ENCODE results near the gene CDH13.

Gene CDH13

DNA sequence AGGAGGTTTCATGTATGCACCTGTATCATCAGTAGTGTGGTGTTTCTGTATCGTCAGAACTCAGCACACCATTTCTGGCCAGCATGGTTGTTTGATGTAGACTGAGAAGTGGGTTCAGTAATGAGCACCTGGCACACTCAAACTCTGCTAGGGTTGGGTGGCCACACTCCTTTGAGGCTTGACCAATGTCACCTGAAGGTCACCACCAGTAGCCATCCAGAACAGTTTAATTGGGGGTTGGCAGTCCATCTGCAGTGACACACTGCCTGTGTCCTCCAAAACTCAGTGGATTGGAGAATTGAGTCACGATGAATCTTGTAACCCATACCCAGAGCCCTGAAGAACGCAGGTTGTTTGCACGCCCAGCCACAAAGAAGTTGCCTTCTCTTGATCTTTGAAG is 1094.2 kb downstream of the CDH13 start:
- no peaks in the 10 kb centered on the region for H3K27me3 ChIP-seq
- intact Hi-C loops (cut with DNase I; ENCODE audit: low total_unique reads) = no loop called here

DNA sequence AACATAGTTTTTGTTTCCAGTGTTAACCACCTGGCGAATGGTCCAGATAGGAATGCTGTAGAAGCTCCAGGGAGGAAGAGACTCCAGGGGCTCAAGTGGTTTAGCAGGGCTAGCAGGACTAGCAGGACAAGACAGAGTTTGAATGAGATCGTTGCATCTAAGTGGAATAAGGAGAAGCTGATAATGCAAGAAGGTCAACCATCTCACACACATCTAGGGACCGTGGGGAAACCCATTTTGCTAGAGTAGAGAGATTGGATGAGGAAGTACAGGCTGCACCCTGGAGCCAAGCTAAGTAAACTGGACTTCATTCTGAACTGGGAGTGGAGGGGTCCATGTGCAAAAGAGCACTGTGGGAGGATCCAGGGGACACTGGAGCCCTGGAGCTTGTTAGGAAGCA is 1094.9 kb downstream of the CDH13 start:
- Histone ChIP-seq H3K36me3 (no peaks in the 10 kb centered on the region), H3K4me1 (peaks cover 0 to 11% (median 0%) of the 10 kb centered on the region in 4 donors), H3K4me3 (no peak overlapping the region), H3K27me3 (no peaks in the 10 kb centered on the region), H3K27ac (no peak overlapping the region), H3K9me3 (no peaks in the 10 kb centered on the region)
- no peak for DNase-seq
- intact Hi-C loops (cut with DNase I; ENCODE audit: low total_unique reads) = no loop called here
- TF ChIP-seq, protein P1, sequence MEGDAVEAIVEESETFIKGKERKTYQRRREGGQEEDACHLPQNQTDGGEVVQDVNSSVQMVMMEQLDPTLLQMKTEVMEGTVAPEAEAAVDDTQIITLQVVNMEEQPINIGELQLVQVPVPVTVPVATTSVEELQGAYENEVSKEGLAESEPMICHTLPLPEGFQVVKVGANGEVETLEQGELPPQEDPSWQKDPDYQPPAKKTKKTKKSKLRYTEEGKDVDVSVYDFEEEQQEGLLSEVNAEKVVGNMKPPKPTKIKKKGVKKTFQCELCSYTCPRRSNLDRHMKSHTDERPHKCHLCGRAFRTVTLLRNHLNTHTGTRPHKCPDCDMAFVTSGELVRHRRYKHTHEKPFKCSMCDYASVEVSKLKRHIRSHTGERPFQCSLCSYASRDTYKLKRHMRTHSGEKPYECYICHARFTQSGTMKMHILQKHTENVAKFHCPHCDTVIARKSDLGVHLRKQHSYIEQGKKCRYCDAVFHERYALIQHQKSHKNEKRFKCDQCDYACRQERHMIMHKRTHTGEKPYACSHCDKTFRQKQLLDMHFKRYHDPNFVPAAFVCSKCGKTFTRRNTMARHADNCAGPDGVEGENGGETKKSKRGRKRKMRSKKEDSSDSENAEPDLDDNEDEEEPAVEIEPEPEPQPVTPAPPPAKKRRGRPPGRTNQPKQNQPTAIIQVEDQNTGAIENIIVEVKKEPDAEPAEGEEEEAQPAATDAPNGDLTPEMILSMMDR (IDR thresholded peaks at IDR 0.05) = no peak

More for the DNA sequence above, 1094.2 kb downstream of the CDH13 start:
- Histone ChIP-seq H3K9me3 (no peaks in the 10 kb centered on the region), H3K36me3 (no peaks in the 10 kb centered on the region), H3K4me3 (no peak overlapping the region), H3K4me1 (peaks cover 0 to 14% (median under 1%) of the 10 kb centered on the region in 4 donors), H3K27ac (no peak overlapping the region)
- TF ChIP-seq, protein P1 (IDR thresholded peaks at IDR 0.05) = no peak
- DNase-seq = no peak

DNA sequence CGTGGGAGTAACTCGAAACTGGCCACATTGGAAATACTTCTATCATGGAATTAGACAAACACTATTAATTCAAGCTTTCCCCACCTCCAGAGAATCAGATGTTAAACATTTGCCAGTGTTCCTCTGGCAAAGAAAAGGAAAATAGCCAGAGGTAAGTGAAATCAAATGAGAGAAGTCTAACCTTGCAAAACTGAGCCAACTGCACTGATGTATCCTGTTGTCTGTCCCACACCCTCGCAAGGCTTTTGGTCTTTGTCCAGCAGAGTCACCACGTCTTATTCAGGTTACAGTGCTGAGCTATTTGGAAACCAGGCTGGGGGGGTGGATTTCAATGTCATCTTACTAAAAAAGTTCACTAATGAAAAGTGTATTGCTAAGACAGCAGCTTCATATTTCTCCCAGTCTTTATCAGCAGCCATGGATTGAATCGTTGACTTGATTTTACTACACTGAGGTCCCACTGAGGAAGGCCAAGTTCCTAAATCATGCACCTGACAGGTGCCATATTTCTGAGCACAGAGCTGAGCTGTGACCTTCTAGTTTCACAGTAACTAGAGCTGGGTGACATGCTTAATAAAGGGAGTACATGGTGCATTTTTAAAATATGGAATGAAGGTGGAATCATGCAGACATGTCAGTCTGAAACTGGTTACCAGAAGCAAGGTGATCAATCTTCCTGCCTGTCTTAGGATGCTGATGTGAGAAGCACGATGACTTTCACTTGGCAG is 1095.9 kb downstream of the CDH13 start:
- Histone ChIP-seq H3K27me3 (no peaks in the 10 kb centered on the region), H3K36me3 (no peaks in the 10 kb centered on the region), H3K27ac (no peak overlapping the region), H3K4me1 (peaks cover 0 to 6% (median 0%) of the 10 kb centered on the region in 4 donors), H3K9me3 (no peaks in the 10 kb centered on the region), H3K4me3 (no peak overlapping the region)
- intact Hi-C loops (cut with DNase I; ENCODE audit: low total_unique reads) = no loop called here
- no peak for DNase-seq
- TF ChIP-seq, protein P1 (IDR thresholded peaks at IDR 0.05) = no peak

DNA sequence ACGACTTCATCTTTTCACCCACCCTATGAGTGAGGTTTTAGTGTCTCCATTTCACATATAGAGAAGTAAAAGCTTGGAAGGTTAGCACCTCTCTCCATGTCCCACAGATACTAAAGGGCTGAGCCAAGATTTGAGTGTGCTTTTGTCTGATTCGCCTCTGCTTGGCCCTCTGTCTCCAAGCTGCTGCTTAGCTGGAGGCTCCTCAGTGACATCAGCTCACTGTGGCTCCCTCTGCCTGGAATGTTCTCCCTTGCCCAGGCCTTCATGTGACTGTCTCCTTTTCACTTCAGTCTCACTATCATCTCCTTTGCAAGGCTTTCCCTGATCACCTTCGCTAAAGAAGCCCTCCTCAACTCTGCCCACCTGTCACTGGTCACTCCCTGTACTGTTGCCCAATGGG is 1096.5 kb downstream of the CDH13 start:
- intact Hi-C loops (cut with DNase I; ENCODE audit: low total_unique reads) = no loop called here
- H3K4me3 ChIP-seq = no peak overlapping the region
- no peaks in the 10 kb centered on the region for H3K9me3 ChIP-seq
- H3K27ac ChIP-seq = no peak overlapping the region
- H3K36me3 ChIP-seq = no peaks in the 10 kb centered on the region
- no peaks in the 10 kb centered on the region for H3K27me3 ChIP-seq
- TF ChIP-seq, protein P1 (IDR thresholded peaks at IDR 0.05) = no peak
- H3K4me1 ChIP-seq = no peaks in the 10 kb centered on the region
- DNase-seq = no peak

DNA sequence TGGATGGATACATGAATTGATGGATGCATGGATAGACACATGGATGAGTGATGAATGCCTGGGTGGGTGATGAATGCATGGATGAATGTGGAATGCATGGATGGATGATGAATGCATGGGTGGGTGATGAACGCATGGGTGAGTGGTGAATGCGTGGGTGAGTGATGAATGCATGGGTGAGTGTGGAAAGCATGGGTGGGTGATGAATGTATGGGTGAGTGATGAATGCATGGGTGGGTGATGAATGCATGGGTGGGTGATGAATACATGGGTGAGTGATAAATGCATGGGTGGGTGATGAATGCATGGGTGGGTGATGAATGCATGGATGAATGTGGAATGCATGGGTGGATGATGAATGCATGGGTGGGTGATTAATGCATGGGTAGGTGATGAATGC is 1097.1 kb downstream of the CDH13 start:
- Histone ChIP-seq H3K36me3 (no peaks in the 10 kb centered on the region), H3K27ac (no peak overlapping the region), H3K9me3 (no peaks in the 10 kb centered on the region), H3K27me3 (no peaks in the 10 kb centered on the region), H3K4me3 (no peak overlapping the region), H3K4me1 (no peaks in the 10 kb centered on the region)
- no peak for DNase-seq
- TF ChIP-seq, protein P1 (IDR thresholded peaks at IDR 0.05) = no peak
- intact Hi-C loops (cut with DNase I; ENCODE audit: low total_unique reads) = no loop called here

Data from tibial artery (tissue), 4 donors.